SH-SY5Y (cell line): ENCODE data around the gene KCTD16.

Experiments
- GATA2 ChIP-seq: IDR thresholded peaks from 2 replicates; pipeline ENCODE4 v1.6.1; 2011; ENCODE audit warnings: mild to moderate bottlenecking, low read depth, low read length
- GATA3 ChIP-seq: IDR thresholded peaks from 2 replicates; pipeline ENCODE4 v1.6.1; 2011; ENCODE audit warnings: low read depth, mild to moderate bottlenecking, low read length, moderate library complexity

KCTD16 gene

GRCh38 chr5:144428326-144428725 is 257.7 kb downstream of the KCTD16 start:
- TF ChIP-seq GATA3 = no peak

DNA sequence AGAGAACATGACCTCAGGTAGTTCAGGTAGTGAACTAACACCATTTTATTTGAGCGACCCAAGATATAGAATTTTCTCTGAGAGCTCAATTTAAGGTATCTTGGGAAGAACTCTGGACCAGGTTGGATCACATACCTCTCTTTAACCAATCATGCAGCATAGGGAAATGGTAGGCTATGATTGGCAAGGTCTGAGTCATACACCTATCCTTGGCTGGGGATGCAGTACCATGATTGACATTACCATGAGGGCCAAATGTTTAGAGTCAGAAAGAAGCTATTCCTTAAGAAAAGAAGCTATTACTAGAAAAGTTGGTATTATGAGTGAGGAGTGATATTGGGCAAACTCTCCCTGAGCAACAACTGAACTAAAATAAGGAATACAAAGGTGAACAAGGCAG is 258.7 kb downstream of the KCTD16 start:
- no peak for TF ChIP-seq GATA3
- TF ChIP-seq GATA2 = no peak

GRCh38 chr5:144429905-144430304 is 259.2 kb downstream of the KCTD16 start:
- TF ChIP-seq GATA3 = no peak

GRCh38 chr5:144433140-144433822 is 262.6 kb downstream of the KCTD16 start:
- TF ChIP-seq GATA2 (no peak), GATA3 (no peak)

DNA sequence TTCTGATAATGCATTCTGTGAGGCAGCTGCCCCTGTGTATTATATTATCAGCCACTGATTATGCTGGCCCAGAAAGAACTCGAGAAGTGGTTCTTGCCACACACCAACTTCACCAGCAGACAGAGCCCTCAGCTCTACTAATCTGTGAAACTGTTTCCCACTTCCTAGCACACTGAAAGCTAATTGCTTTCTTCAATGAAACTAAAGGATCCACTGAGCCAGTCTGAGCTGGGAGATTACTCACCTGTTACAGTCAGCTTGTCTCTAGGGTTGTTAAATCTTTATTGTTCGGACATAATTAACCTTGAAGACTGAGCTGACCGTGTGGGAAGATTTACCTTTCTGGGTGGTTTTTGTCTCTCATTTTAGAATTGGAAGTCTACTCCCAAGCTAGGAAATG is 263.2 kb downstream of the KCTD16 start:
- TF ChIP-seq GATA3 (no peak), GATA2 (no peak)

DNA sequence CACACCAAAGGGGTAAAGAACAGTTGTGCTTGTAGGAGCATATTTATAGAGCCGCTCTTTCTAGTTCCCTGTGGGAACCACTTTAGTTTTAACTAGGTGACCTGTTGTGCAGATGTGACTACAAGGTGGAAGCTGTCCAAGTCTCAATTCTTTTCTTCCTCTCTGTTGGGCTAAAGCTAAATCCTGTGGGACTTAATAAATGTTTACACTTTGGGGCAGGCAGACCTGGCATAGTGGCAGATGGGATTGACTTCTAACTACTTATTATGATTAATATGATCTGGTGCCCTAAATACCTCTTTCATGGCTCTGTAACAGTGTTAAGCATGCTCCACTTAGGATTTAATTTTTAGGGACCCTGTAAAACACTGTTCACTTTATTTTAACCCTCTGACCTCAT is 265.3 kb downstream of the KCTD16 start:
- TF ChIP-seq GATA2 (no peak), GATA3 (no peak)

GRCh38 chr5:144438237-144438636 is 267.6 kb downstream of the KCTD16 start:
- no peak for TF ChIP-seq GATA3
- TF ChIP-seq GATA2 = no peak

GRCh38 chr5:144448457-144448856 is 277.8 kb downstream of the KCTD16 start:
- TF ChIP-seq GATA2 (no peak), GATA3 (no peak)

DNA sequence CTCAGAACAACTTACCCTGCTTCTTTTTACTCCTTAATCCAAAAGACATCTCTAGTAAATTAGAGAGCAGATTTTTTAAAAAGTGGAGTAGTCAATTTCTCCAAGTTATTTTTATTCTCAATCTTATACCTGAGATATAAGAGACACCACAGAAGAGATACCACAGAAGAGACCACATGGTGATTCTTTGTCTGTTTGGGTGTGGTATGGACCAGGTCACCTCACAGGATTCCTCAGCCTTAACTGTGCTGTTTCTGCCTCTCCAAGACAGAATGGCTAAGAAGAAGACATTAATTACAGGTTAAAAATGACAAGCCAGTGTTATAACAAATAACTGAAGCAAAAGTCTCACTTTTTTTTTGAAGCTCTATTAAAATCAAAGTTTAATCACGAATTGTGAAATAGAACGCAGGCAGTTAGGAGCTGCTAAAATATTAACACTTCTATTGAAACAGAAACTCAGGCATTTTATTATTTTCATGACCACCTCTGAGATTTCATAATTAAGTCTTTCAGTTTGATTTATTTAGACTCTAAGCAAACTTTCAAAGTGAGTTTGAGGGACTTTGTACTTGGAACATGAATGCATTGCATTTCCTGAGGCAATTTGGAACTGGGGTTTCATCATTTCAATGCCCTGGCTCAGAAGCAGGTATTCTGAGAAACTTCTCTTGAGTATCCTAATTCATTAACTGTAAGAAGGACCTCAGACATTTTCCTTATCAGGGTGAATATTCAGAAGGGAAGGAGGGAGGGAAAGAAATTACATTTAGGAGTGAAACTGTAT is 280.7 kb downstream of the KCTD16 start:
- TF ChIP-seq GATA3 = no peak
- TF ChIP-seq GATA2 = no peak

- TF ChIP-seq GATA2 = no peak
Measured at GRCh38 chr5:144453753-144454152, 283.1 kb downstream of the KCTD16 start.

DNA sequence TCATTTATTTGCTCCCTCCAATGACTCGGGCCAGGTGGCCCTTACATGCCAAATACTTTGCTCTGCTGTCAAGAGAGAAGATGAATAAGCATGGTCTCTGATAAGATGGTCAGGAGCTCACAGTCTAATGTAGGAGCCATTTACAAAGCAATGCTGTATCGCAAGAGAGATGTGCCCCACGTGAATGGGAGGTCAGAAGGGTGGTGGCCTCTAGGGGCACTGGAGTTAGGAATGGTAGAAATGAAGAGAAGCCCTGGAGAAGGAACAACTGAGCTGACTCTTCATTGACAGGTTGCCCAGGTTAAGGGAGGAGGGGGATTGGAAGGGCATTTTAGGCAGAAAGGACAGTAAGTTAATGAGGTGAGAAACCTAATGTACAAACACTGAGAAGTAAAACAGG is 286.5 kb downstream of the KCTD16 start:
- TF ChIP-seq GATA3 (no peak), GATA2 (no peak)

DNA sequence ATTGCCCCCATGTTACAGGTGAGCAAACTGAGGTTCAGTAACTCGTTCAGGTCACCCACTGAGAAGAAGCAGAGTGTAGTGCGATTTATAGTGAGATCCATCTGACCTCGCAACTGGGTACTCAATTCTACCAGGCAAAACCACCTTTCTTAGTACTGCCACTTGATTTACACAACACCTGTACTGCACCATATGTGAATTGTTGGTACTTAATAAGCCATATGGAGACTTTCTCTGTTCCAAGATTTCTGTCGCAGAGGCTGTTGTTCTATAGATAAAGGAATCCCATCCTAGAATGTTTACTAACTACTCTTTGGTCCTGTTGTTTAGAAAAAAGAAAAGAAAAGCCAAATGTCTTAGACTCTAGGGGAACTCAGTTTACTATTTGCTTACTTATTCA is 287.5 kb downstream of the KCTD16 start:
- TF ChIP-seq GATA3 (no peak), GATA2 (no peak)

- TF ChIP-seq GATA2 (no peak), GATA3 (no peak)
Measured at GRCh38 chr5:144460600-144460999, 289.9 kb downstream of the KCTD16 start.

- TF ChIP-seq GATA2 = no peak
Measured at GRCh38 chr5:144462577-144462976, 291.9 kb downstream of the KCTD16 start.

DNA sequence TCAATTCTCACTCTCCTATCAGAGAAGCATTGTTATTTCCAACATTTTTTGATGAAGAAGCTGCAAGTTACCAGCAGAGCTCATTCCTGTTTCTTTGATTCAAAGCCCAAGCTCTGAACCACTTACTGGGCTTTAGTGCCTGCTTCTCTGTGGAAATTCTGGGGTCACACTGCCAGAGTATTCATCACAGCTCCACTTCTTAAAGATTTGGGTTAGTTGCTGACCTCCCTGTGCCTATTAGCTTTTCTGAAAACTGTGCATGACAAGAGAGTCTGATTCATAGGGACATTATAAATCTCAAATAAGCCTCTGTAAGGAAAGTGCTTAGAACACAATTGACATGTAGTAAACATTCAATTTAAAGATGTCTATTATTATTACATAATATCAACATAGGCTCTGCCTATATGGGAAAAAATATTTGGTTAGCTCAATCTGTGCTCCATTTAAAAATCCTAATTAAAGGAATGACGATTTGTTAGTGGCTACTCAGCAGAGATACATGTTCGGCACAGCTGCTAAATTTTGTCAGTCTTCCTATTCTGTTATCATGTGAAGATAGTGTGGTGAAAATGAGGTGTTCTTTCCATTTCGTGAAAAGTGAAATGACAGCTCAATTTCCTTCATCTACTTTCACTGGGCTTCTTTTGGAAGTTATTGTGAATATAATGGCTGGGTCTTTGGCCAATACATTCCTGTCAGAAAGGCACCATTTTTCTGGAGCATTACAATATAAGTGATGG is 293.0 kb downstream of the KCTD16 start:
- TF ChIP-seq GATA2 (no peak), GATA3 (no peak)
